HEK293 (cell line): Measurements from ENCODE around the gene ACYP1.

Experiments used
- CTCF ChIA-PET: fragments of 350-600 bp; formaldehyde crosslinking; extraction: SDS; loops from one replicate; lab custom pipeline; 2021; ENCODE audit warnings: antibody characterized with exemption; lab: Yijun Ruan, JAX
- POLR2A ChIA-PET: fragments of 300-600 bp; formaldehyde crosslinking; extraction: SDS; loops from one replicate; lab custom pipeline; 2020; ENCODE audit warnings: antibody characterized with exemption, inconsistent platforms; lab: Yijun Ruan, JAX
- H3K27ac ChIP-seq: fragments of 200-500 bp; sonication (Bioruptor generic); 2 replicates; pipeline ENCODE4 v1.5.1; 2014; ENCODE audit warnings: low read depth, low read length, control low read depth, inconsistent platforms; ENCODE audit errors: extremely low read depth
- H3K36me3 ChIP-seq, 2 experiments: fragments of 200-500 bp in 1 of 2; sonication (Bioruptor generic) in 1 of 2; 1 replicate in 1 of 2; 2 replicates in 1 of 2; pipeline ENCODE4 v1.5.1; 2014 to 2017; ENCODE audit warnings: inconsistent platforms in 2 of 2, low read length in 2 of 2; ENCODE audit not compliant: control insufficient read depth in 2 of 2, insufficient read depth in 1 of 2
- H3K4me1 ChIP-seq: fragments of 200-500 bp; sonication (Bioruptor generic); 2 replicates; pipeline ENCODE4 v1.5.1; 2014; ENCODE audit warnings: mild to moderate bottlenecking, low read length, inconsistent platforms; ENCODE audit not compliant: control insufficient read depth, insufficient read depth
- H3K4me3 ChIP-seq: 2 replicates; pipeline ENCODE4 v1.5.1; 2011; ENCODE audit warnings: low read depth, mild to moderate bottlenecking, control low read depth, low read length, moderate library complexity
- H3K9me3 ChIP-seq: fragments of 200-500 bp; sonication (Bioruptor generic); 2 replicates; pipeline ENCODE4 v1.5.1; 2014; ENCODE audit warnings: low read depth, low read length, inconsistent platforms; ENCODE audit not compliant: control insufficient read depth, insufficient read depth
- GLIS1 ChIP-seq: fragments of 450-650 bp; formaldehyde crosslinking; IDR thresholded peaks from 2 replicates; pipeline ENCODE4 v1.5.1; 2016; ENCODE audit warnings: missing biosample characterization, missing genetic modification characterization
- HOXC10 ChIP-seq: sonication (generic); formaldehyde crosslinking; IDR thresholded peaks from 2 replicates; pipeline ENCODE4 v1.8.1; 2023; ENCODE audit warnings: mild to moderate bottlenecking, missing genetic modification reagents
- KLF10 ChIP-seq: fragments of 450-650 bp; IDR thresholded peaks from 2 replicates; pipeline ENCODE4 v1.5.1; 2018; ENCODE audit warnings: missing biosample characterization, mild to moderate bottlenecking, missing genetic modification characterization
- KLF7 ChIP-seq: fragments of 450-650 bp; formaldehyde crosslinking; IDR thresholded peaks from 2 replicates; pipeline ENCODE4 v1.5.1; 2016; ENCODE audit warnings: missing biosample characterization, missing genetic modification characterization, borderline replicate concordance
- PRDM1 ChIP-seq: fragments of 450-650 bp; formaldehyde crosslinking; IDR thresholded peaks from 2 replicates; pipeline ENCODE4; 2016; ENCODE audit warnings: missing biosample characterization, missing genetic modification characterization
- SCRT2 ChIP-seq: fragments of 450-650 bp; formaldehyde crosslinking; IDR thresholded peaks from 2 replicates; pipeline ENCODE4 v1.5.1; 2016; ENCODE audit warnings: missing biosample characterization, missing genetic modification characterization
- ZNF223 ChIP-seq: fragments of 450-650 bp; formaldehyde crosslinking; IDR thresholded peaks from 2 replicates; pipeline ENCODE4 v1.5.1; 2016; ENCODE audit warnings: missing biosample characterization, missing genetic modification characterization
- ZNF311 ChIP-seq: fragments of 450-650 bp; formaldehyde crosslinking; IDR thresholded peaks from 2 replicates; pipeline ENCODE4 v1.5.1; 2017; ENCODE audit warnings: missing biosample characterization, missing genetic modification characterization, borderline replicate concordance
- ZNF366 ChIP-seq: fragments of 450-650 bp; formaldehyde crosslinking; conservative IDR thresholded peaks from 2 replicates; pipeline ENCODE4 v1.5.1; 2016; ENCODE audit warnings: missing biosample characterization, missing genetic modification characterization
- ZNF416 ChIP-seq: fragments of 450-650 bp; formaldehyde crosslinking; IDR thresholded peaks from 2 replicates; pipeline ENCODE4 v1.5.1; 2016; ENCODE audit warnings: missing biosample characterization, missing genetic modification characterization
- ZNF501 ChIP-seq: fragments of 450-650 bp; formaldehyde crosslinking; IDR thresholded peaks from 2 replicates; pipeline ENCODE4 v1.5.1; 2016; ENCODE audit warnings: missing biosample characterization, missing genetic modification characterization
- ZNF558 ChIP-seq: fragments of 450-650 bp; formaldehyde crosslinking; IDR thresholded peaks from 2 replicates; pipeline ENCODE4 v1.5.1; 2016; ENCODE audit warnings: missing biosample characterization, missing genetic modification characterization
- ZNF561 ChIP-seq: fragments of 450-650 bp; IDR thresholded peaks from 2 replicates; pipeline ENCODE4 v1.5.1; 2018; ENCODE audit warnings: missing biosample characterization, missing genetic modification characterization, borderline replicate concordance
- ZNF701 ChIP-seq: fragments of 450-650 bp; formaldehyde crosslinking; IDR thresholded peaks from 2 replicates; pipeline ENCODE4 v1.5.1; 2016; ENCODE audit warnings: missing biosample characterization, missing genetic modification characterization
- ZNF768 ChIP-seq: fragments of 450-650 bp; formaldehyde crosslinking; IDR thresholded peaks from 2 replicates; pipeline ENCODE4 v1.5.1; 2018; ENCODE audit warnings: missing biosample characterization, mild to moderate bottlenecking, missing genetic modification characterization
- TF ChIP-seq, protein P1 (sequence below): fragments of 450-650 bp; formaldehyde crosslinking; IDR thresholded peaks from 2 replicates; pipeline ENCODE4 v1.5.1; 2016; ENCODE audit warnings: missing biosample characterization, missing genetic modification characterization
- TF ChIP-seq, protein P2 (sequence below): fragments of 450-650 bp; formaldehyde crosslinking; conservative IDR thresholded peaks from 2 replicates; pipeline ENCODE4 v1.5.1; 2016; ENCODE audit warnings: low read depth, missing biosample characterization, missing genetic modification characterization
- TF ChIP-seq, protein P3 (sequence below): fragments of 450-650 bp; formaldehyde crosslinking; IDR thresholded peaks from 2 replicates; pipeline ENCODE4 v1.5.1; 2017; ENCODE audit warnings: missing biosample characterization, missing genetic modification characterization
- TF ChIP-seq, protein P4 (sequence below): fragments of 450-650 bp; formaldehyde crosslinking; IDR thresholded peaks from 2 replicates; pipeline ENCODE4 v1.5.1; 2016; ENCODE audit warnings: missing biosample characterization, missing genetic modification characterization, borderline replicate concordance
- TF ChIP-seq, protein P5 (sequence below): fragments of 450-650 bp; IDR thresholded peaks from 2 replicates; pipeline ENCODE4 v1.5.1; 2018; ENCODE audit warnings: missing biosample characterization, mild to moderate bottlenecking, missing genetic modification characterization

Gene ACYP1

DNA sequence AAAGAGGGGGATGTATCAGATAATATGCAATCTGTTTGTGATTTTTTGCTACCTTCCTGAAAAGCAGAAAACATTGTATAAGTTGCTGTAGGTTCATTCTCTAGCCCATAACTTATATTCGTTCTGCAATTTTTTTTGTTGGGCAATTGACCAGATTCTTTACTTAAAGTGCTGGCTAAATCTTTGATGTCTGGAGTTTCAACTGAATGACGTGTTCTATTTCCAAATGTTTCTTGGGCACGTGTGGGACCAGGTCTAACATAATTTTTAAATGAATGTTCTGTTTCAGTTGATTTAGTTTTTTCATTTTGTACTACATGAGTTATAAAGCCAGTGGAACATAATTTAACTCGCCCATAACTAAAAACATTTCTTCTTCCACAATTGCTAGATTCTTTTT is 16.3 kb downstream of the ACYP1 start:
- Histone ChIP-seq H3K4me3 (no peak overlapping the region), H3K4me1 (no peaks in the 10 kb centered on the region; the same call in 1 of the 2 replicates), H3K9me3 (no peaks in the 10 kb centered on the region), H3K36me3 (peaks cover 4 to 6% of the 10 kb centered on the region in 2 experiments; a peak in 1 of 3 replicates), H3K27ac (no peak overlapping the region)
- POLR2A ChIA-PET: no interaction called here
- no peak for TF ChIP-seq ZNF768 (tag by site-specific recombination)
- TF ChIP-seq KLF7: no peak
- TF ChIP-seq, protein P1, sequence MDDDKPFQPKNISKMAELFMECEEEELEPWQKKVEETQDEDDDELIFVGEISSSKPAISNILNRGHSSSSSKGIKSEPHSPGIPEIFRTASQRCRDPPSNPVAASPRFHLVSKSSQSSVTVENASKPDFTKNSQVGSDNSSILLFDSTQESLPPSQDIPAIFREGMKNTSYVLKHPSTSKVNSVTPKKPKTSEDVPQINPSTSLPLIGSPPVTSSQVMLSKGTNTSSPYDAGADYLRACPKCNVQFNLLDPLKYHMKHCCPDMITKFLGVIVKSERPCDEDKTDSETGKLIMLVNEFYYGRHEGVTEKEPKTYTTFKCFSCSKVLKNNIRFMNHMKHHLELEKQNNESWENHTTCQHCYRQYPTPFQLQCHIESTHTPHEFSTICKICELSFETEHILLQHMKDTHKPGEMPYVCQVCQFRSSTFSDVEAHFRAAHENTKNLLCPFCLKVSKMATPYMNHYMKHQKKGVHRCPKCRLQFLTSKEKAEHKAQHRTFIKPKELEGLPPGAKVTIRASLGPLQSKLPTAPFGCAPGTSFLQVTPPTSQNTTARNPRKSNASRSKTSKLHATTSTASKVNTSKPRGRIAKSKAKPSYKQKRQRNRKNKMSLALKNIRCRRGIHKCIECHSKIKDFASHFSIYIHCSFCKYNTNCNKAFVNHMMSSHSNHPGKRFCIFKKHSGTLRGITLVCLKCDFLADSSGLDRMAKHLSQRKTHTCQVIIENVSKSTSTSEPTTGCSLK (tag by site-specific recombination): no peak
- TF ChIP-seq ZNF501: no peak
- no peak for TF ChIP-seq PRDM1 (tag by site-specific recombination)
- no peak for TF ChIP-seq ZNF416
- TF ChIP-seq KLF10 (tag by site-specific recombination): no peak
- TF ChIP-seq GLIS1: no peak
- no peak for TF ChIP-seq ZNF366 (tag by site-specific recombination)
- no peak for TF ChIP-seq ZNF223 (tag by site-specific recombination)
- TF ChIP-seq, protein P2, sequence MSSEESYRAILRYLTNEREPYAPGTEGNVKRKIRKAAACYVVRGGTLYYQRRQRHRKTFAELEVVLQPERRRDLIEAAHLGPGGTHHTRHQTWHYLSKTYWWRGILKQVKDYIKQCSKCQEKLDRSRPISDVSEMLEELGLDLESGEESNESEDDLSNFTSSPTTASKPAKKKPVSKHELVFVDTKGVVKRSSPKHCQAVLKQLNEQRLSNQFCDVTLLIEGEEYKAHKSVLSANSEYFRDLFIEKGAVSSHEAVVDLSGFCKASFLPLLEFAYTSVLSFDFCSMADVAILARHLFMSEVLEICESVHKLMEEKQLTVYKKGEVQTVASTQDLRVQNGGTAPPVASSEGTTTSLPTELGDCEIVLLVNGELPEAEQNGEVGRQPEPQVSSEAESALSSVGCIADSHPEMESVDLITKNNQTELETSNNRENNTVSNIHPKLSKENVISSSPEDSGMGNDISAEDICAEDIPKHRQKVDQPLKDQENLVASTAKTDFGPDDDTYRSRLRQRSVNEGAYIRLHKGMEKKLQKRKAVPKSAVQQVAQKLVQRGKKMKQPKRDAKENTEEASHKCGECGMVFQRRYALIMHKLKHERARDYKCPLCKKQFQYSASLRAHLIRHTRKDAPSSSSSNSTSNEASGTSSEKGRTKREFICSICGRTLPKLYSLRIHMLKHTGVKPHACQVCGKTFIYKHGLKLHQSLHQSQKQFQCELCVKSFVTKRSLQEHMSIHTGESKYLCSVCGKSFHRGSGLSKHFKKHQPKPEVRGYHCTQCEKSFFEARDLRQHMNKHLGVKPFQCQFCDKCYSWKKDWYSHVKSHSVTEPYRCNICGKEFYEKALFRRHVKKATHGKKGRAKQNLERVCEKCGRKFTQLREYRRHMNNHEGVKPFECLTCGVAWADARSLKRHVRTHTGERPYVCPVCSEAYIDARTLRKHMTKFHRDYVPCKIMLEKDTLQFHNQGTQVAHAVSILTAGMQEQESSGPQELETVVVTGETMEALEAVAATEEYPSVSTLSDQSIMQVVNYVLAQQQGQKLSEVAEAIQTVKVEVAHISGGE (tag by site-specific recombination): no peak
- TF ChIP-seq ZNF558 (tag by site-specific recombination): no peak
- TF ChIP-seq ZNF561 (tag by site-specific recombination): no peak
- no peak for TF ChIP-seq SCRT2
- TF ChIP-seq ZNF311 (tag by site-specific recombination): no peak
- no peak for TF ChIP-seq ZNF701
- TF ChIP-seq, protein P3, sequence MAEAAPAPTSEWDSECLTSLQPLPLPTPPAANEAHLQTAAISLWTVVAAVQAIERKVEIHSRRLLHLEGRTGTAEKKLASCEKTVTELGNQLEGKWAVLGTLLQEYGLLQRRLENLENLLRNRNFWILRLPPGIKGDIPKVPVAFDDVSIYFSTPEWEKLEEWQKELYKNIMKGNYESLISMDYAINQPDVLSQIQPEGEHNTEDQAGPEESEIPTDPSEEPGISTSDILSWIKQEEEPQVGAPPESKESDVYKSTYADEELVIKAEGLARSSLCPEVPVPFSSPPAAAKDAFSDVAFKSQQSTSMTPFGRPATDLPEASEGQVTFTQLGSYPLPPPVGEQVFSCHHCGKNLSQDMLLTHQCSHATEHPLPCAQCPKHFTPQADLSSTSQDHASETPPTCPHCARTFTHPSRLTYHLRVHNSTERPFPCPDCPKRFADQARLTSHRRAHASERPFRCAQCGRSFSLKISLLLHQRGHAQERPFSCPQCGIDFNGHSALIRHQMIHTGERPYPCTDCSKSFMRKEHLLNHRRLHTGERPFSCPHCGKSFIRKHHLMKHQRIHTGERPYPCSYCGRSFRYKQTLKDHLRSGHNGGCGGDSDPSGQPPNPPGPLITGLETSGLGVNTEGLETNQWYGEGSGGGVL (tag by site-specific recombination): no peak
- TF ChIP-seq, protein P4, sequence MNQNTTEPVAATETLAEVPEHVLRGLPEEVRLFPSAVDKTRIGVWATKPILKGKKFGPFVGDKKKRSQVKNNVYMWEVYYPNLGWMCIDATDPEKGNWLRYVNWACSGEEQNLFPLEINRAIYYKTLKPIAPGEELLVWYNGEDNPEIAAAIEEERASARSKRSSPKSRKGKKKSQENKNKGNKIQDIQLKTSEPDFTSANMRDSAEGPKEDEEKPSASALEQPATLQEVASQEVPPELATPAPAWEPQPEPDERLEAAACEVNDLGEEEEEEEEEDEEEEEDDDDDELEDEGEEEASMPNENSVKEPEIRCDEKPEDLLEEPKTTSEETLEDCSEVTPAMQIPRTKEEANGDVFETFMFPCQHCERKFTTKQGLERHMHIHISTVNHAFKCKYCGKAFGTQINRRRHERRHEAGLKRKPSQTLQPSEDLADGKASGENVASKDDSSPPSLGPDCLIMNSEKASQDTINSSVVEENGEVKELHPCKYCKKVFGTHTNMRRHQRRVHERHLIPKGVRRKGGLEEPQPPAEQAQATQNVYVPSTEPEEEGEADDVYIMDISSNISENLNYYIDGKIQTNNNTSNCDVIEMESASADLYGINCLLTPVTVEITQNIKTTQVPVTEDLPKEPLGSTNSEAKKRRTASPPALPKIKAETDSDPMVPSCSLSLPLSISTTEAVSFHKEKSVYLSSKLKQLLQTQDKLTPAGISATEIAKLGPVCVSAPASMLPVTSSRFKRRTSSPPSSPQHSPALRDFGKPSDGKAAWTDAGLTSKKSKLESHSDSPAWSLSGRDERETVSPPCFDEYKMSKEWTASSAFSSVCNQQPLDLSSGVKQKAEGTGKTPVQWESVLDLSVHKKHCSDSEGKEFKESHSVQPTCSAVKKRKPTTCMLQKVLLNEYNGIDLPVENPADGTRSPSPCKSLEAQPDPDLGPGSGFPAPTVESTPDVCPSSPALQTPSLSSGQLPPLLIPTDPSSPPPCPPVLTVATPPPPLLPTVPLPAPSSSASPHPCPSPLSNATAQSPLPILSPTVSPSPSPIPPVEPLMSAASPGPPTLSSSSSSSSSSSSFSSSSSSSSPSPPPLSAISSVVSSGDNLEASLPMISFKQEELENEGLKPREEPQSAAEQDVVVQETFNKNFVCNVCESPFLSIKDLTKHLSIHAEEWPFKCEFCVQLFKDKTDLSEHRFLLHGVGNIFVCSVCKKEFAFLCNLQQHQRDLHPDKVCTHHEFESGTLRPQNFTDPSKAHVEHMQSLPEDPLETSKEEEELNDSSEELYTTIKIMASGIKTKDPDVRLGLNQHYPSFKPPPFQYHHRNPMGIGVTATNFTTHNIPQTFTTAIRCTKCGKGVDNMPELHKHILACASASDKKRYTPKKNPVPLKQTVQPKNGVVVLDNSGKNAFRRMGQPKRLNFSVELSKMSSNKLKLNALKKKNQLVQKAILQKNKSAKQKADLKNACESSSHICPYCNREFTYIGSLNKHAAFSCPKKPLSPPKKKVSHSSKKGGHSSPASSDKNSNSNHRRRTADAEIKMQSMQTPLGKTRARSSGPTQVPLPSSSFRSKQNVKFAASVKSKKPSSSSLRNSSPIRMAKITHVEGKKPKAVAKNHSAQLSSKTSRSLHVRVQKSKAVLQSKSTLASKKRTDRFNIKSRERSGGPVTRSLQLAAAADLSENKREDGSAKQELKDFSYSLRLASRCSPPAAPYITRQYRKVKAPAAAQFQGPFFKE (tag by site-specific recombination): no peak
- TF ChIP-seq, protein P5, sequence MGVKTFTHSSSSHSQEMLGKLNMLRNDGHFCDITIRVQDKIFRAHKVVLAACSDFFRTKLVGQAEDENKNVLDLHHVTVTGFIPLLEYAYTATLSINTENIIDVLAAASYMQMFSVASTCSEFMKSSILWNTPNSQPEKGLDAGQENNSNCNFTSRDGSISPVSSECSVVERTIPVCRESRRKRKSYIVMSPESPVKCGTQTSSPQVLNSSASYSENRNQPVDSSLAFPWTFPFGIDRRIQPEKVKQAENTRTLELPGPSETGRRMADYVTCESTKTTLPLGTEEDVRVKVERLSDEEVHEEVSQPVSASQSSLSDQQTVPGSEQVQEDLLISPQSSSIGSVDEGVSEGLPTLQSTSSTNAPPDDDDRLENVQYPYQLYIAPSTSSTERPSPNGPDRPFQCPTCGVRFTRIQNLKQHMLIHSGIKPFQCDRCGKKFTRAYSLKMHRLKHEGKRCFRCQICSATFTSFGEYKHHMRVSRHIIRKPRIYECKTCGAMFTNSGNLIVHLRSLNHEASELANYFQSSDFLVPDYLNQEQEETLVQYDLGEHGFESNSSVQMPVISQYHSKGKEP (tag by site-specific recombination): no peak
- TF ChIP-seq HOXC10: no peak
- CTCF ChIA-PET: no interaction called here
